Naive thymus-derived CD8-positive, alpha-beta T cell (primary cell): ENCODE results near the gene SOCS7. TPM values are rescaled to one million over a fixed set of nuclear protein-coding genes. Genes with fewer than 3 reads are reported as not detected.
A peak's percentile ranks its signal among the peaks of the same experiment; 100 is the strongest.

Experiments
- ATAC-seq, 2 donors: fragments of 150-1000 bp; cut with Tn5 transposase in 1 of 2; sonication (Bioruptor Pico), chemical (Tn5 transposase) in 1 of 2; 1 replicate in 1 of 2; 2 replicates in 1 of 2; pipeline ENCODE4 v1.10.0; 2021; ENCODE audit warnings: mild to moderate bottlenecking in 2 of 2, moderate library complexity in 2 of 2
- POLR2A ChIA-PET: fragments of 350-600 bp; sonication (Branson Sonifier 250); formaldehyde crosslinking; loops from one replicate; lab custom pipeline; 2021; ENCODE audit warnings: antibody characterized with exemption; lab: Charles Lee
- DNase-seq, 10 donors: peaks; one replicate each; pipeline versions ENCODE4 v3.0.0 to v3.0.0-alpha.2; 2020 to 2022
- H3K27ac Mint-ChIP-seq, 10 donors: one replicate each; pipeline ENCODE4 v1.8.0; 2020 to 2022; ENCODE audit warnings: mild to moderate bottlenecking in 10 of 10, mixed read lengths in 10 of 10, moderate library complexity in 4 of 10, inconsistent platforms in 1 of 10
- H3K27me3 Mint-ChIP-seq, 5 donors: one replicate each; pipeline ENCODE4 v1.8.0; 2021 to 2022; ENCODE audit warnings: mixed read lengths in 5 of 5
- H3K36me3 Mint-ChIP-seq, 3 donors: one replicate each; pipeline ENCODE4 v1.8.0; 2020 to 2022; ENCODE audit warnings: mixed read lengths in 3 of 3, mild to moderate bottlenecking in 2 of 3, inconsistent platforms in 1 of 3
- H3K4me1 Mint-ChIP-seq, 4 donors: one replicate each; pipeline ENCODE4 v1.8.0; 2021 to 2022; ENCODE audit warnings: mixed read lengths in 4 of 4
- H3K4me3 Mint-ChIP-seq, 10 donors: one replicate each; pipeline ENCODE4 v1.8.0; 2020 to 2022; ENCODE audit warnings: mild to moderate bottlenecking in 10 of 10, mixed read lengths in 10 of 10, moderate library complexity in 6 of 10, inconsistent platforms in 1 of 10
- H3K9me3 Mint-ChIP-seq, 9 donors: one replicate each; pipeline ENCODE4 v1.8.0; 2020 to 2022; ENCODE audit warnings: mixed read lengths in 9 of 9, mild to moderate bottlenecking in 3 of 9, inconsistent platforms in 1 of 9, moderate library complexity in 1 of 9
- polyA plus RNA-seq, 3 donors: library from polyadenylated mRNA; unstranded; fragments of 300-500 nt; fragmentation: Illumina TruSeq; gene quantifications; one replicate each; pipeline ENCODE4 v1.2.3, GENCODE V29; 2021
- total RNA-seq, 8 experiments: library from RNA in 2 of 8; stranded (reverse) in 2 of 8; gene quantifications; one replicate each; pipeline ENCODE4 v1.2.3 and lab custom pipeline; 2021 to 2026

SOCS7 gene
- 10 to 100 TPM; 19.8 to 21.7 TPM for total RNA-seq
- polyA plus RNA-seq: 1 to 10 TPM in 1 of 3 donors, under 1 TPM in 2; 0.66 to 1.2 (median 0.83) TPM
- total RNA-seq (lab: John Stamatoyannopoulos, UW): 39.0 to 88.2 (median 51.2) reads per million in 6 experiments

- peak; percentile 83 to 89 for ATAC-seq
- POLR2A ChIA-PET: interaction anchor here (1.0 to 2.5 kb wide), 2 partner anchors 12 to 62 kb away, joined by 4 to 12 read pairs; no protein-coding TSS in a partner anchor
- Mint-ChIP-seq H3K27me3 (no peaks in the 10 kb centered on the region), H3K9me3 (no peaks in the 10 kb centered on the region), H3K36me3 (no peaks in the 10 kb centered on the region), H3K4me3 (peak within 1 kb of the TSS; percentile 89 to 98 (median 93)), H3K27ac (peak within 1 kb of the TSS; percentile 84 to 98 (median 94)), H3K4me1 (peaks cover 23 to 49% (median 43%) of the 10 kb centered on the region in 4 donors)
- peak; percentile 85 to 95 (median 90) for DNase-seq
Measured at GRCh38 chr17:38351412-38352222, at the start of gene SOCS7. Gene SOCS7 (plus strand): TSS chr17:38351844. CDS start chr17:38352053, 209 bp downstream.

- Mint-ChIP-seq H3K4me3 (no peak overlapping the region), H3K4me1 (peaks cover 0 to 3% (median 0%) of the 10 kb centered on the region in 4 donors), H3K27ac (no peak overlapping the region), H3K9me3 (no peaks in the 10 kb centered on the region), H3K27me3 (no peaks in the 10 kb centered on the region), H3K36me3 (peaks cover 4 to 70% (median 22%) of the 10 kb centered on the region in 3 donors)
- POLR2A ChIA-PET: no interaction called here
- no peak for ATAC-seq
- no peak for DNase-seq
Measured at GRCh38 chr17:38315497-38315896, 36.1 kb upstream of the SOCS7 start.

GRCh38 chr17:38317081-38317480 lies 34.6 kb upstream of the SOCS7 start:
- Mint-ChIP-seq H3K36me3 (peaks cover 4 to 73% (median 16%) of the 10 kb centered on the region in 3 donors), H3K27me3 (no peaks in the 10 kb centered on the region), H3K9me3 (no peaks in the 10 kb centered on the region), H3K4me1 (peaks cover 0 to 3% (median 0%) of the 10 kb centered on the region in 4 donors), H3K4me3 (no peak overlapping the region), H3K27ac (peak overlapping the region in 1 of 10 donors; percentile 60)
- no peak for ATAC-seq
- POLR2A ChIA-PET: no interaction called here
- DNase-seq: no peak

- POLR2A ChIA-PET: no interaction called here
- Mint-ChIP-seq H3K36me3 (peaks cover 4 to 65% (median 9%) of the 10 kb centered on the region in 3 donors), H3K27me3 (no peaks in the 10 kb centered on the region), H3K27ac (no peak overlapping the region), H3K9me3 (no peaks in the 10 kb centered on the region), H3K4me3 (no peak overlapping the region), H3K4me1 (peaks cover 2 to 6% (median 4%) of the 10 kb centered on the region in 4 donors)
- ATAC-seq (no peak), DNase-seq (no peak)
Measured at GRCh38 chr17:38320482-38320881, 31.2 kb upstream of the SOCS7 start.

- ATAC-seq (peak; percentile 83 to 97), DNase-seq (peak; percentile 37 to 84 (median 66))
- POLR2A ChIA-PET: interaction anchor here (0.6 kb wide), 1 partner anchor 94 kb away, joined by 7 read pairs; no protein-coding TSS in a partner anchor
- Mint-ChIP-seq H3K27ac (peak overlapping the region in 1 of 10 donors; percentile 30), H3K36me3 (peaks cover 0 to 52% (median 3%) of the 10 kb centered on the region in 3 donors), H3K27me3 (no peaks in the 10 kb centered on the region), H3K4me3 (no peak overlapping the region), H3K9me3 (no peaks in the 10 kb centered on the region), H3K4me1 (peaks cover 9 to 20% (median 14%) of the 10 kb centered on the region in 4 donors)
Measured at GRCh38 chr17:38322156-38322779, 29.4 kb upstream of the SOCS7 start.

GRCh38 chr17:38322897-38323296 lies 28.7 kb upstream of the SOCS7 start:
- ATAC-seq (no peak), DNase-seq (no peak)
- H3K4me3 Mint-ChIP-seq: no peak overlapping the region
- POLR2A ChIA-PET: no interaction called here
- no peaks in the 10 kb centered on the region for H3K9me3 Mint-ChIP-seq
- no peak overlapping the region for H3K27ac Mint-ChIP-seq
- no peaks in the 10 kb centered on the region for H3K27me3 Mint-ChIP-seq
- H3K4me1 Mint-ChIP-seq: peaks cover 11 to 22% (median 15%) of the 10 kb centered on the region in 4 donors
- peaks cover 0 to 46% (median 3%) of the 10 kb centered on the region in 3 donors for H3K36me3 Mint-ChIP-seq

GRCh38 chr17:38324141-38324697 lies 27.4 kb upstream of the SOCS7 start:
- DNase-seq (no peak), ATAC-seq (no peak)
- H3K4me3 Mint-ChIP-seq: no peak overlapping the region
- peaks cover 11 to 24% (median 15%) of the 10 kb centered on the region in 4 donors for H3K4me1 Mint-ChIP-seq
- no peak overlapping the region for H3K27ac Mint-ChIP-seq
- peaks cover 0 to 2% (median 0%) of the 10 kb centered on the region in 5 donors for H3K27me3 Mint-ChIP-seq
- no peaks in the 10 kb centered on the region for H3K9me3 Mint-ChIP-seq
- POLR2A ChIA-PET: no interaction called here
- peaks cover 0 to 40% (median 3%) of the 10 kb centered on the region in 3 donors for H3K36me3 Mint-ChIP-seq

GRCh38 chr17:38324772-38325171 lies 26.9 kb upstream of the SOCS7 start:
- Mint-ChIP-seq H3K27ac (peak overlapping the region in 4 of 10 donors; percentile 16 to 81 (median 34)), H3K4me3 (no peak overlapping the region), H3K4me1 (peaks cover 11 to 24% (median 15%) of the 10 kb centered on the region in 4 donors), H3K27me3 (peaks cover 0 to 2% (median 0%) of the 10 kb centered on the region in 5 donors), H3K36me3 (peaks cover 0 to 35% (median 3%) of the 10 kb centered on the region in 3 donors), H3K9me3 (no peaks in the 10 kb centered on the region)
- DNase-seq (no peak), ATAC-seq (no peak)
- POLR2A ChIA-PET: no interaction called here

GRCh38 chr17:38325221-38325851 lies 26.3 kb upstream of the SOCS7 start:
- Mint-ChIP-seq H3K27me3 (peaks cover 0 to 2% (median 0%) of the 10 kb centered on the region in 5 donors), H3K9me3 (no peaks in the 10 kb centered on the region), H3K4me1 (peaks cover 11 to 24% (median 14%) of the 10 kb centered on the region in 4 donors), H3K36me3 (peaks cover 0 to 31% (median 3%) of the 10 kb centered on the region in 3 donors), H3K4me3 (no peak overlapping the region), H3K27ac (peak overlapping the region in 3 of 10 donors; percentile 40 to 83 (median 81))
- DNase-seq (no peak), ATAC-seq (peak in 1 of 2 donors; percentile 45)
- POLR2A ChIA-PET: interaction anchor here (0.6 kb wide), 1 partner anchor 21 kb away, joined by 6 read pairs; no protein-coding TSS in a partner anchor

- no peak overlapping the region for H3K4me3 Mint-ChIP-seq
- H3K9me3 Mint-ChIP-seq: no peaks in the 10 kb centered on the region
- H3K27me3 Mint-ChIP-seq: peaks cover 0 to 6% (median 0%) of the 10 kb centered on the region in 5 donors
- peak in 1 of 2 donors; percentile 36 for ATAC-seq
- peaks cover 0 to 14% (median 3%) of the 10 kb centered on the region in 3 donors for H3K36me3 Mint-ChIP-seq
- H3K27ac Mint-ChIP-seq: peak overlapping the region in 3 of 10 donors; percentile 35 to 84 (median 35)
- POLR2A ChIA-PET: no interaction called here
- peaks cover 11 to 24% (median 16%) of the 10 kb centered on the region in 4 donors for H3K4me1 Mint-ChIP-seq
- DNase-seq: no peak
Measured at GRCh38 chr17:38326996-38327792, 24.4 kb upstream of the SOCS7 start.

GRCh38 chr17:38327936-38328335 lies 23.7 kb upstream of the SOCS7 start:
- H3K27me3 Mint-ChIP-seq: peaks cover 0 to 6% (median 0%) of the 10 kb centered on the region in 5 donors
- DNase-seq (no peak), ATAC-seq (no peak)
- H3K36me3 Mint-ChIP-seq: peaks cover 0 to 10% (median 1%) of the 10 kb centered on the region in 3 donors
- H3K9me3 Mint-ChIP-seq: no peaks in the 10 kb centered on the region
- no peak overlapping the region for H3K4me3 Mint-ChIP-seq
- H3K27ac Mint-ChIP-seq: peak overlapping the region in 2 of 10 donors; percentile 3 to 84
- peaks cover 11 to 24% (median 16%) of the 10 kb centered on the region in 4 donors for H3K4me1 Mint-ChIP-seq
- POLR2A ChIA-PET: no interaction called here
